Measurements from ENCODE around the gene TMEM86A. TPM values are rescaled to one million over a fixed set of nuclear protein-coding genes. Genes with fewer than 3 reads are reported as not detected.

TMEM86A gene
- total and polyA plus RNA-seq, 2 of the 8 experiments (the other 6 are each of a cell fraction or from before 2014, with no cell fraction given): 1.5 to 1.7 TPM

- no peak for TF ChIP-seq USF2 (IDR thresholded peaks at IDR 0.05; ENCODE audit: low read length)
- TF ChIP-seq TBP (IDR thresholded peaks at IDR 0.05; ENCODE audit: low read depth, low read length): no peak
- TF ChIP-seq BCL11A (IDR thresholded peaks at IDR 0.05; ENCODE audit: low read depth in 2 of 2, low read length in 2 of 2): no peak
- TF ChIP-seq KDM1A (IDR thresholded peaks at IDR 0.05; ENCODE audit: borderline replicate concordance, low read length): no peak
- TF ChIP-seq RNF2 (IDR thresholded peaks at IDR 0.05; ENCODE audit: borderline replicate concordance, low read depth, low read length, missing control alignments, poor library complexity, severe bottlenecking): no peak
- TF ChIP-seq CTCF (IDR thresholded peaks at IDR 0.05; ENCODE audit: control extremely low read depth in 1 of 3, insufficient read depth in 1 of 3, low read depth in 1 of 3, low read length in 3 of 3): no peak
- no peak for TF ChIP-seq RBBP5 (IDR thresholded peaks at IDR 0.05; ENCODE audit: borderline replicate concordance, low read depth, low read length)
- no peak for TF ChIP-seq HDAC6 (IDR thresholded peaks at IDR 0.05; ENCODE audit: low read depth, low read length)
- TF ChIP-seq CHD2 (IDR thresholded peaks at IDR 0.05; ENCODE audit: low read length): no peak
Observed at GRCh38 chr11:18720091-18720807, 21.7 kb downstream of the TMEM86A start (continued).
